Testis (tissue), 3 donors: ENCODE measurements around the gene ASB1. TPM values are rescaled to one million over a fixed set of nuclear protein-coding genes. Genes with fewer than 3 reads are reported as not detected.

Experiments used
- DNase-seq: peaks from one replicate; pipeline ENCODE4 v3.0.0-alpha.2; 2019
- H3K27ac ChIP-seq, 2 donors: fragments of 200-600 bp; sonication (generic); one replicate each; pipeline ENCODE4 v1.5.1; 2019
- H3K27me3 ChIP-seq: fragments of 200-600 bp; sonication (generic); one replicate; pipeline ENCODE4 v1.5.1; 2019
- H3K36me3 ChIP-seq: fragments of 200-600 bp; sonication (generic); one replicate; pipeline ENCODE4 v1.5.1; 2017; ENCODE audit warnings: low read depth; ENCODE audit errors: missing control alignments
- H3K4me1 ChIP-seq: fragments of 200-600 bp; sonication (generic); one replicate; pipeline ENCODE4 v1.5.1; 2019
- H3K4me3 ChIP-seq, 2 donors: fragments of 200-600 bp; sonication (generic); one replicate each; pipeline ENCODE4 v1.5.1; 2017 to 2019
- H3K9me3 ChIP-seq: fragments of 200-600 bp; sonication (generic); one replicate; pipeline ENCODE4 v1.5.1; 2017
- POLR2A ChIP-seq: fragments of 450-650 bp; IDR thresholded peaks from one replicate; pipeline ENCODE4 v1.6.1; 2017; ENCODE audit warnings: antibody characterized with exemption, mild to moderate bottlenecking, moderate library complexity
- WGBS, 2 donors: methylation state at CpG; one replicate each; pipeline ENCODE4 v1.1.5; 2018; 5-methylcytosine and 5-hydroxymethylcytosine counted together
- intact Hi-C: fragments of 100-400 bp; cut with DNase I; formaldehyde crosslinking; loops from one replicate; pipeline ENCODE4 v1.15.1; 2023; ENCODE audit warnings: low total_unique reads
- polyA plus RNA-seq: library from polyadenylated mRNA; stranded (reverse); fragments of 350-450 nt; fragmentation: Illumina TruSeq; extraction: RNeasy Lipid Tissue Mini Kit (QIAGEN cat#74804); gene quantifications from one replicate; pipeline ENCODE4 v1.2.3, GENCODE V29; 2014; ENCODE audit warnings: low read depth, low replicate concordance; ENCODE audit not compliant: insufficient read depth
- total RNA-seq, 2 donors: library from RNA; depleted of rRNA; stranded (reverse); fragments of >200 nt; gene quantifications; one replicate each; pipeline ENCODE4 v1.2.3, GENCODE V29; 2016
- TF ChIP-seq, protein P1 (sequence below), 3 experiments: fragments of 450-650 bp in 2 of 3; fragments of 200-600 bp in 1 of 3; sonication (generic) in 1 of 3; IDR thresholded peaks; one replicate each; pipeline ENCODE4 v1.5.1; 2016 to 2019; ENCODE audit warnings: antibody characterized with exemption in 3 of 3, mild to moderate bottlenecking in 2 of 3, moderate library complexity in 1 of 3

The ASB1 gene
- total and polyA plus RNA-seq, 3 donors from 2014 or later = 31.4 to 52.5 (median 41.9) TPM

GRCh38 chr2:238450440-238450861 lies 23.7 kb downstream of the ASB1 start:
- no peak for DNase-seq
- WGBS, 2 donors = 84 to 92% methylated on average over 9 to 11 of the region's 11 CpGs

DNA sequence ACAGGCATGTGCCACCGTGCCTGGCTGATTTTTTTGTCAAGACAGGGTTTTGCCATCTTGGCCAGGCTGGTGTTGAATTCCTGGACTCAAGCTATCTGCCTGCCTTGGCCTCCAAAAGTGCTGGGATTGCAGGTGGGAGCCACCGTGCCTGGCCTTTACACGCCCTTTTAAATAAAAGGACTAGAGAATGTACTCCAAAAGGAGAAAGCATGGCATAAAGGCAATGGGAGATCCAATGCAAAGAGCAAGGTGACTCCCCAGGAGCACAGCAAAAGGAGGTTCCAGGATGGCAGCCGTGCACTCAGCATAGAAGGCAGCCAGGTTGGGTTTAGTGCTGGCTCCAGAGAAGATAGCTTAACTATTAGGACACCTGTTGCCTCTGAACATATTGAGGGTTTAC lies 27.1 kb downstream of the ASB1 start:
- Histone ChIP-seq H3K4me3 (no peak overlapping the region), H3K36me3 (no peaks in the 10 kb centered on the region), H3K9me3 (no peaks in the 10 kb centered on the region), H3K4me1 (no peaks in the 10 kb centered on the region), H3K27me3 (no peaks in the 10 kb centered on the region), H3K27ac (no peak overlapping the region)
- no peak for TF ChIP-seq POLR2A
- TF ChIP-seq, protein P1, sequence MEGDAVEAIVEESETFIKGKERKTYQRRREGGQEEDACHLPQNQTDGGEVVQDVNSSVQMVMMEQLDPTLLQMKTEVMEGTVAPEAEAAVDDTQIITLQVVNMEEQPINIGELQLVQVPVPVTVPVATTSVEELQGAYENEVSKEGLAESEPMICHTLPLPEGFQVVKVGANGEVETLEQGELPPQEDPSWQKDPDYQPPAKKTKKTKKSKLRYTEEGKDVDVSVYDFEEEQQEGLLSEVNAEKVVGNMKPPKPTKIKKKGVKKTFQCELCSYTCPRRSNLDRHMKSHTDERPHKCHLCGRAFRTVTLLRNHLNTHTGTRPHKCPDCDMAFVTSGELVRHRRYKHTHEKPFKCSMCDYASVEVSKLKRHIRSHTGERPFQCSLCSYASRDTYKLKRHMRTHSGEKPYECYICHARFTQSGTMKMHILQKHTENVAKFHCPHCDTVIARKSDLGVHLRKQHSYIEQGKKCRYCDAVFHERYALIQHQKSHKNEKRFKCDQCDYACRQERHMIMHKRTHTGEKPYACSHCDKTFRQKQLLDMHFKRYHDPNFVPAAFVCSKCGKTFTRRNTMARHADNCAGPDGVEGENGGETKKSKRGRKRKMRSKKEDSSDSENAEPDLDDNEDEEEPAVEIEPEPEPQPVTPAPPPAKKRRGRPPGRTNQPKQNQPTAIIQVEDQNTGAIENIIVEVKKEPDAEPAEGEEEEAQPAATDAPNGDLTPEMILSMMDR (IDR thresholded peaks at IDR 0.05) = no peak
- 96 to 97% methylated on average over 4 of the region's 4 CpGs for WGBS, 2 donors
- DNase-seq = no peak
- intact Hi-C loops = no loop called here

More at GRCh38 chr2:238450440-238450861, 23.7 kb downstream of the ASB1 start:
- Histone ChIP-seq H3K4me1 (no peaks in the 10 kb centered on the region), H3K27ac (no peak overlapping the region), H3K36me3 (no peaks in the 10 kb centered on the region), H3K27me3 (no peaks in the 10 kb centered on the region), H3K4me3 (no peak overlapping the region), H3K9me3 (no peaks in the 10 kb centered on the region)
- intact Hi-C loops = no loop called here
- TF ChIP-seq POLR2A = no peak
- TF ChIP-seq, protein P1 (IDR thresholded peaks at IDR 0.05) = no peak

GRCh38 chr2:238456449-238456848 lies 29.7 kb downstream of the ASB1 start:
- Histone ChIP-seq H3K4me1 (peaks cover 4% of the 10 kb centered on the region), H3K36me3 (no peaks in the 10 kb centered on the region), H3K27me3 (no peaks in the 10 kb centered on the region), H3K27ac (no peak overlapping the region), H3K4me3 (no peak overlapping the region), H3K9me3 (no peaks in the 10 kb centered on the region)
- no peak for TF ChIP-seq POLR2A
- TF ChIP-seq, protein P1 (IDR thresholded peaks at IDR 0.05) = no peak
- intact Hi-C loops = no loop called here
- no peak for DNase-seq
- WGBS, 2 donors = 75 to 85% methylated on average over 1 of the region's 1 CpG

- Histone ChIP-seq H3K4me3 (no peak overlapping the region), H3K36me3 (no peaks in the 10 kb centered on the region), H3K27me3 (no peaks in the 10 kb centered on the region), H3K27ac (no peak overlapping the region), H3K4me1 (peaks cover 4% of the 10 kb centered on the region), H3K9me3 (no peaks in the 10 kb centered on the region)
- no peak for DNase-seq
- TF ChIP-seq POLR2A = no peak
- TF ChIP-seq, protein P1 (IDR thresholded peaks at IDR 0.05) = no peak
- intact Hi-C loops = no loop called here
- WGBS, 2 donors = 65 to 76% methylated on average over 10 of the region's 10 CpGs
Measured at GRCh38 chr2:238456970-238457926, 30.5 kb downstream of the ASB1 start.
